WTC11 (cell line): ENCODE measurements around the gene KIN. TPM values are rescaled to one million over a fixed set of nuclear protein-coding genes. Genes with fewer than 3 reads are reported as not detected.

ENCODE experiments used
- ATF1 ChIP-seq: sonication (generic); formaldehyde crosslinking; IDR thresholded peaks from 2 replicates; pipeline ENCODE4 v1.8.1; 2023; ENCODE audit warnings: mild to moderate bottlenecking, moderate library complexity, missing genetic modification reagents
- FOXK1 ChIP-seq: sonication (generic); formaldehyde crosslinking; IDR thresholded peaks from 2 replicates; pipeline ENCODE4 v1.8.0; 2022; ENCODE audit warnings: mild to moderate bottlenecking, moderate library complexity, missing genetic modification reagents
- GRHL2 ChIP-seq: fragments of 250-450 bp; sonication (Bioruptor Pico); IDR thresholded peaks from 2 replicates; pipeline ENCODE4 v1.8.0; 2022; ENCODE audit warnings: mild to moderate bottlenecking, moderate library complexity; ENCODE audit not compliant: insufficient replicate concordance, severe bottlenecking
- JAZF1 ChIP-seq: fragments of 250-450 bp; sonication (Bioruptor Pico); IDR thresholded peaks from 2 replicates; pipeline ENCODE4 v1.9.0; 2021; ENCODE audit warnings: moderate library complexity, mild to moderate bottlenecking, inconsistent platforms
- NR3C1 ChIP-seq: sonication (generic); formaldehyde crosslinking; conservative IDR thresholded peaks from 2 replicates; pipeline ENCODE4 v1.8.1; 2023; ENCODE audit warnings: low read depth, mild to moderate bottlenecking, missing genetic modification reagents
- PRRX2 ChIP-seq: fragments of 250-450 bp; sonication (Bioruptor Pico); IDR thresholded peaks from 2 replicates; pipeline ENCODE4 v1.8.0; 2021; ENCODE audit warnings: mild to moderate bottlenecking
- TP53 ChIP-seq: sonication (generic); formaldehyde crosslinking; IDR thresholded peaks from 2 replicates; pipeline ENCODE4 v1.8.1; 2023; ENCODE audit warnings: mild to moderate bottlenecking, missing genetic modification reagents
- ZNF121 ChIP-seq: sonication (generic); formaldehyde crosslinking; IDR thresholded peaks from 2 replicates; pipeline ENCODE4 v1.8.0; 2023; ENCODE audit warnings: missing genetic modification reagents
- ZNF263 ChIP-seq: sonication (generic); formaldehyde crosslinking; IDR thresholded peaks from 2 replicates; pipeline ENCODE4 v1.8.1; 2022; ENCODE audit warnings: low read depth, mild to moderate bottlenecking, moderate library complexity, missing genetic modification reagents
- ZNF317 ChIP-seq: sonication (generic); formaldehyde crosslinking; IDR thresholded peaks from 2 replicates; pipeline ENCODE4 v1.8.1; 2023; ENCODE audit warnings: low read depth, mild to moderate bottlenecking, moderate library complexity, missing genetic modification reagents, borderline replicate concordance
- total RNA-seq: library from RNA; stranded (reverse); gene quantifications from 3 replicates; pipeline ENCODE4 v1.2.3, GENCODE V29; 2021
- TF ChIP-seq, protein P1 (sequence below): sonication (generic); formaldehyde crosslinking; IDR thresholded peaks from 2 replicates; pipeline ENCODE4 v1.8.0; 2022; ENCODE audit warnings: mild to moderate bottlenecking, missing genetic modification reagents
- TF ChIP-seq, protein P2 (sequence below): sonication (generic); formaldehyde crosslinking; conservative IDR thresholded peaks from 2 replicates; pipeline ENCODE4 v1.8.1; 2023; ENCODE audit warnings: mild to moderate bottlenecking, low read depth, missing genetic modification reagents, moderate library complexity
- TF ChIP-seq, protein P3 (sequence below): sonication (generic); formaldehyde crosslinking; IDR thresholded peaks from 2 replicates; pipeline ENCODE4 v1.8.0; 2023; ENCODE audit warnings: mild to moderate bottlenecking, missing genetic modification reagents
- TF ChIP-seq, protein P4 (sequence below): fragments of 250-450 bp; sonication (Bioruptor Pico); IDR thresholded peaks from 2 replicates; pipeline ENCODE4 v1.9.0; 2021; ENCODE audit warnings: mild to moderate bottlenecking
- TF ChIP-seq, protein P5 (sequence below): sonication (generic); formaldehyde crosslinking; IDR thresholded peaks from 2 replicates; pipeline ENCODE4 v1.8.0; 2022; ENCODE audit warnings: mild to moderate bottlenecking, missing genetic modification reagents
- TF ChIP-seq, protein P6 (sequence below): sonication (generic); formaldehyde crosslinking; conservative IDR thresholded peaks from 2 replicates; pipeline ENCODE4 v1.8.1; 2022; ENCODE audit warnings: mild to moderate bottlenecking, missing genetic modification reagents
- TF ChIP-seq, protein P7 (sequence below): sonication (generic); formaldehyde crosslinking; IDR thresholded peaks from 2 replicates; pipeline ENCODE4 v1.8.0; 2022; ENCODE audit warnings: mild to moderate bottlenecking, missing genetic modification reagents
- TF ChIP-seq, protein P8 (sequence below): sonication (generic); formaldehyde crosslinking; IDR thresholded peaks from 2 replicates; pipeline ENCODE4 v1.8.0; 2022; ENCODE audit warnings: missing genetic modification reagents
- TF ChIP-seq, protein P9 (sequence below): sonication (generic); formaldehyde crosslinking; IDR thresholded peaks from 2 replicates; pipeline ENCODE4 v1.8.0; 2022; ENCODE audit warnings: mild to moderate bottlenecking, missing genetic modification reagents

KIN gene
- total RNA-seq, 1 experiment from 2014 or later, result 13.1 TPM

DNA sequence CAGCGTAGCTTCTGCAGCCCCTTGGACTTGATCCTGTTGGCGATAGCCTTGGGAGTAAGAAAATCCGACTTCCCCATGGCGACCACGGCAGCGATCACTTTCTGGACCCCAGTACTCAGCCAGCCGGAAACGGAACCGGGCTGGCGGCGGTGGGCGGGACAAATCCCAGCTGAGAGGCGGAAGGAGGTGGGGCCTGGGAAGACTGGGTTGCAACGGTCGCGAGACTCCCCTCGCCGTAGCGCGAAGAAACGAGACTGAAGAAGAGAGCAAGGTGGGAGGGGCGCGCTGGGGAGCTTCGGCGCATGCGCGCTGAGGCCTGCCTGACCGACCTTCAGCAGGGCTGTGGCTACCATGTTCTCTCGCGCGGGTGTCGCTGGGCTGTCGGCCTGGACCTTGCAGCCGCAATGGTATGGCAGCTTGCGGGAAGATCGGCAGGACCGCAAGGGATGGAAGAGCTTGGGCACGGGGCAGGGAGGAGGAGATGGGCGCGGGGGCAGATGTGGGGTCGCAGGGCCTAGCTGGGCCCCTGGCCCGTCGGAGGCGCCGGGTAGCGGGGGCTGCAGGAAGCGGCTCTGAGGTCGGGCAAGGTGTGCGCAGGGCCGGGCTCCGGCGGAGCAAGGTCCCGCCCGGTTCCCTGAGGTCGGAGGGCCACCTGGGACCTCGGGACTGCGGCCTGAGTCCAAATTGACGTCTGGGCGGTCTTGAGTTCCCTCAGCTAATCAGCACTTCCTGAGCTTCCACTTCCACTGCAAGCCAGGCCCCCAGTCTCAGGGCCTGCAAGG, at the start of gene KIN, which contains the start of gene ATP5F1C (continued):
- TF ChIP-seq, protein P1, sequence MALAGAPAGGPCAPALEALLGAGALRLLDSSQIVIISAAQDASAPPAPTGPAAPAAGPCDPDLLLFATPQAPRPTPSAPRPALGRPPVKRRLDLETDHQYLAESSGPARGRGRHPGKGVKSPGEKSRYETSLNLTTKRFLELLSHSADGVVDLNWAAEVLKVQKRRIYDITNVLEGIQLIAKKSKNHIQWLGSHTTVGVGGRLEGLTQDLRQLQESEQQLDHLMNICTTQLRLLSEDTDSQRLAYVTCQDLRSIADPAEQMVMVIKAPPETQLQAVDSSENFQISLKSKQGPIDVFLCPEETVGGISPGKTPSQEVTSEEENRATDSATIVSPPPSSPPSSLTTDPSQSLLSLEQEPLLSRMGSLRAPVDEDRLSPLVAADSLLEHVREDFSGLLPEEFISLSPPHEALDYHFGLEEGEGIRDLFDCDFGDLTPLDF (CRISPR knock-in tag), result peak; percentile 69; the same call in 1 of the 2 replicates
- TF ChIP-seq PRRX2 (CRISPR knock-in tag) (no peak), GRHL2 (CRISPR knock-in tag) (no peak), JAZF1 (CRISPR knock-in tag) (no peak), ZNF121 (CRISPR knock-in tag) (no peak), NR3C1 (CRISPR knock-in tag) (no peak), ZNF317 (CRISPR knock-in tag) (no peak), ATF1 (CRISPR knock-in tag) (no peak), ZNF263 (CRISPR knock-in tag) (no peak), TP53 (peak; percentile 75; the same call in 1 of the 2 replicates), FOXK1 (CRISPR knock-in tag) (peak; percentile 50; the same call in 1 of the 2 replicates)
- TF ChIP-seq, protein P2, sequence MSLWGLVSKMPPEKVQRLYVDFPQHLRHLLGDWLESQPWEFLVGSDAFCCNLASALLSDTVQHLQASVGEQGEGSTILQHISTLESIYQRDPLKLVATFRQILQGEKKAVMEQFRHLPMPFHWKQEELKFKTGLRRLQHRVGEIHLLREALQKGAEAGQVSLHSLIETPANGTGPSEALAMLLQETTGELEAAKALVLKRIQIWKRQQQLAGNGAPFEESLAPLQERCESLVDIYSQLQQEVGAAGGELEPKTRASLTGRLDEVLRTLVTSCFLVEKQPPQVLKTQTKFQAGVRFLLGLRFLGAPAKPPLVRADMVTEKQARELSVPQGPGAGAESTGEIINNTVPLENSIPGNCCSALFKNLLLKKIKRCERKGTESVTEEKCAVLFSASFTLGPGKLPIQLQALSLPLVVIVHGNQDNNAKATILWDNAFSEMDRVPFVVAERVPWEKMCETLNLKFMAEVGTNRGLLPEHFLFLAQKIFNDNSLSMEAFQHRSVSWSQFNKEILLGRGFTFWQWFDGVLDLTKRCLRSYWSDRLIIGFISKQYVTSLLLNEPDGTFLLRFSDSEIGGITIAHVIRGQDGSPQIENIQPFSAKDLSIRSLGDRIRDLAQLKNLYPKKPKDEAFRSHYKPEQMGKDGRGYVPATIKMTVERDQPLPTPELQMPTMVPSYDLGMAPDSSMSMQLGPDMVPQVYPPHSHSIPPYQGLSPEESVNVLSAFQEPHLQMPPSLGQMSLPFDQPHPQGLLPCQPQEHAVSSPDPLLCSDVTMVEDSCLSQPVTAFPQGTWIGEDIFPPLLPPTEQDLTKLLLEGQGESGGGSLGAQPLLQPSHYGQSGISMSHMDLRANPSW (CRISPR knock-in tag), result no peak
- TF ChIP-seq, protein P3, sequence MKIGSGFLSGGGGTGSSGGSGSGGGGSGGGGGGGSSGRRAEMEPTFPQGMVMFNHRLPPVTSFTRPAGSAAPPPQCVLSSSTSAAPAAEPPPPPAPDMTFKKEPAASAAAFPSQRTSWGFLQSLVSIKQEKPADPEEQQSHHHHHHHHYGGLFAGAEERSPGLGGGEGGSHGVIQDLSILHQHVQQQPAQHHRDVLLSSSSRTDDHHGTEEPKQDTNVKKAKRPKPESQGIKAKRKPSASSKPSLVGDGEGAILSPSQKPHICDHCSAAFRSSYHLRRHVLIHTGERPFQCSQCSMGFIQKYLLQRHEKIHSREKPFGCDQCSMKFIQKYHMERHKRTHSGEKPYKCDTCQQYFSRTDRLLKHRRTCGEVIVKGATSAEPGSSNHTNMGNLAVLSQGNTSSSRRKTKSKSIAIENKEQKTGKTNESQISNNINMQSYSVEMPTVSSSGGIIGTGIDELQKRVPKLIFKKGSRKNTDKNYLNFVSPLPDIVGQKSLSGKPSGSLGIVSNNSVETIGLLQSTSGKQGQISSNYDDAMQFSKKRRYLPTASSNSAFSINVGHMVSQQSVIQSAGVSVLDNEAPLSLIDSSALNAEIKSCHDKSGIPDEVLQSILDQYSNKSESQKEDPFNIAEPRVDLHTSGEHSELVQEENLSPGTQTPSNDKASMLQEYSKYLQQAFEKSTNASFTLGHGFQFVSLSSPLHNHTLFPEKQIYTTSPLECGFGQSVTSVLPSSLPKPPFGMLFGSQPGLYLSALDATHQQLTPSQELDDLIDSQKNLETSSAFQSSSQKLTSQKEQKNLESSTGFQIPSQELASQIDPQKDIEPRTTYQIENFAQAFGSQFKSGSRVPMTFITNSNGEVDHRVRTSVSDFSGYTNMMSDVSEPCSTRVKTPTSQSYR (CRISPR knock-in tag), result no peak
- TF ChIP-seq, protein P4, sequence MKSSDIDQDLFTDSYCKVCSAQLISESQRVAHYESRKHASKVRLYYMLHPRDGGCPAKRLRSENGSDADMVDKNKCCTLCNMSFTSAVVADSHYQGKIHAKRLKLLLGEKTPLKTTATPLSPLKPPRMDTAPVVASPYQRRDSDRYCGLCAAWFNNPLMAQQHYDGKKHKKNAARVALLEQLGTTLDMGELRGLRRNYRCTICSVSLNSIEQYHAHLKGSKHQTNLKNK (CRISPR knock-in tag), result no peak
- TF ChIP-seq, protein P5, sequence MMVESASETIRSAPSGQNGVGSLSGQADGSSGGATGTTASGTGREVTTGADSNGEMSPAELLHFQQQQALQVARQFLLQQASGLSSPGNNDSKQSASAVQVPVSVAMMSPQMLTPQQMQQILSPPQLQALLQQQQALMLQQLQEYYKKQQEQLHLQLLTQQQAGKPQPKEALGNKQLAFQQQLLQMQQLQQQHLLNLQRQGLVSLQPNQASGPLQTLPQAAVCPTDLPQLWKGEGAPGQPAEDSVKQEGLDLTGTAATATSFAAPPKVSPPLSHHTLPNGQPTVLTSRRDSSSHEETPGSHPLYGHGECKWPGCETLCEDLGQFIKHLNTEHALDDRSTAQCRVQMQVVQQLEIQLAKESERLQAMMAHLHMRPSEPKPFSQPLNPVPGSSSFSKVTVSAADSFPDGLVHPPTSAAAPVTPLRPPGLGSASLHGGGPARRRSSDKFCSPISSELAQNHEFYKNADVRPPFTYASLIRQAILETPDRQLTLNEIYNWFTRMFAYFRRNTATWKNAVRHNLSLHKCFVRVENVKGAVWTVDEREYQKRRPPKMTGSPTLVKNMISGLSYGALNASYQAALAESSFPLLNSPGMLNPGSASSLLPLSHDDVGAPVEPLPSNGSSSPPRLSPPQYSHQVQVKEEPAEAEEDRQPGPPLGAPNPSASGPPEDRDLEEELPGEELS (CRISPR knock-in tag), result 0 out of 2 replicates have a peak, but pooled peaks have one; percentile 48
- TF ChIP-seq, protein P6, sequence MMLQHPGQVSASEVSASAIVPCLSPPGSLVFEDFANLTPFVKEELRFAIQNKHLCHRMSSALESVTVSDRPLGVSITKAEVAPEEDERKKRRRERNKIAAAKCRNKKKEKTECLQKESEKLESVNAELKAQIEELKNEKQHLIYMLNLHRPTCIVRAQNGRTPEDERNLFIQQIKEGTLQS (CRISPR knock-in tag), result 0 out of 2 replicates have a peak, but pooled peaks have one; percentile 45
- TF ChIP-seq, protein P7, sequence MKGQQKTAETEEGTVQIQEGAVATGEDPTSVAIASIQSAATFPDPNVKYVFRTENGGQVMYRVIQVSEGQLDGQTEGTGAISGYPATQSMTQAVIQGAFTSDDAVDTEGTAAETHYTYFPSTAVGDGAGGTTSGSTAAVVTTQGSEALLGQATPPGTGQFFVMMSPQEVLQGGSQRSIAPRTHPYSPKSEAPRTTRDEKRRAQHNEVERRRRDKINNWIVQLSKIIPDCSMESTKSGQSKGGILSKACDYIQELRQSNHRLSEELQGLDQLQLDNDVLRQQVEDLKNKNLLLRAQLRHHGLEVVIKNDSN (CRISPR knock-in tag), result peak; percentile 33; the same call in 1 of the 2 replicates
- TF ChIP-seq, protein P8, sequence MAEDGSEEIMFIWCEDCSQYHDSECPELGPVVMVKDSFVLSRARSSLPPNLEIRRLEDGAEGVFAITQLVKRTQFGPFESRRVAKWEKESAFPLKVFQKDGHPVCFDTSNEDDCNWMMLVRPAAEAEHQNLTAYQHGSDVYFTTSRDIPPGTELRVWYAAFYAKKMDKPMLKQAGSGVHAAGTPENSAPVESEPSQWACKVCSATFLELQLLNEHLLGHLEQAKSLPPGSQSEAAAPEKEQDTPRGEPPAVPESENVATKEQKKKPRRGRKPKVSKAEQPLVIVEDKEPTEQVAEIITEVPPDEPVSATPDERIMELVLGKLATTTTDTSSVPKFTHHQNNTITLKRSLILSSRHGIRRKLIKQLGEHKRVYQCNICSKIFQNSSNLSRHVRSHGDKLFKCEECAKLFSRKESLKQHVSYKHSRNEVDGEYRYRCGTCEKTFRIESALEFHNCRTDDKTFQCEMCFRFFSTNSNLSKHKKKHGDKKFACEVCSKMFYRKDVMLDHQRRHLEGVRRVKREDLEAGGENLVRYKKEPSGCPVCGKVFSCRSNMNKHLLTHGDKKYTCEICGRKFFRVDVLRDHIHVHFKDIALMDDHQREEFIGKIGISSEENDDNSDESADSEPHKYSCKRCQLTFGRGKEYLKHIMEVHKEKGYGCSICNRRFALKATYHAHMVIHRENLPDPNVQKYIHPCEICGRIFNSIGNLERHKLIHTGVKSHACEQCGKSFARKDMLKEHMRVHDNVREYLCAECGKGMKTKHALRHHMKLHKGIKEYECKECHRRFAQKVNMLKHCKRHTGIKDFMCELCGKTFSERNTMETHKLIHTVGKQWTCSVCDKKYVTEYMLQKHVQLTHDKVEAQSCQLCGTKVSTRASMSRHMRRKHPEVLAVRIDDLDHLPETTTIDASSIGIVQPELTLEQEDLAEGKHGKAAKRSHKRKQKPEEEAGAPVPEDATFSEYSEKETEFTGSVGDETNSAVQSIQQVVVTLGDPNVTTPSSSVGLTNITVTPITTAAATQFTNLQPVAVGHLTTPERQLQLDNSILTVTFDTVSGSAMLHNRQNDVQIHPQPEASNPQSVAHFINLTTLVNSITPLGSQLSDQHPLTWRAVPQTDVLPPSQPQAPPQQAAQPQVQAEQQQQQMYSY (CRISPR knock-in tag), result no peak
- TF ChIP-seq, protein P9, sequence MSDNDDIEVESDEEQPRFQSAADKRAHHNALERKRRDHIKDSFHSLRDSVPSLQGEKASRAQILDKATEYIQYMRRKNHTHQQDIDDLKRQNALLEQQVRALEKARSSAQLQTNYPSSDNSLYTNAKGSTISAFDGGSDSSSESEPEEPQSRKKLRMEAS, result peak; percentile 82
